ENCODE measurements around the gene CD84. TPM values are rescaled to one million over a fixed set of nuclear protein-coding genes. Genes with fewer than 3 reads are reported as not detected.

CD84 gene
- total RNA-seq, 6 experiments from 2014 or later: 2.4 to 11.1 (median 3.4) TPM

GRCh38 chr1:160552425-160552824 lies 26.9 kb downstream of the CD84 start:
- Histone ChIP-seq H3K9me3 (no peaks in the 10 kb centered on the region), H3K4me3 (no peak overlapping the region), H3K27ac (no peak overlapping the region), H3K36me3 (no peaks in the 10 kb centered on the region), H3K27me3 (no peaks in the 10 kb centered on the region), H3K4me1 (no peaks in the 10 kb centered on the region)
- TF ChIP-seq CTCF (IDR thresholded peaks at IDR 0.05) (no peak), POLR2A (IDR thresholded peaks at IDR 0.05) (no peak)
- no peak for ATAC-seq
- WGBS (ENCODE audit: insufficient coverage, low coverage, low lambda C conversion rate, missing lambda C conversion rate): 68% methylated on average over 2 of the region's 2 CpGs
- intact Hi-C loops (cut with DNase I): no loop called here
- no peak for DNase-seq

GRCh38 chr1:160550572-160551034 lies 28.7 kb downstream of the CD84 start:
- DNase-seq (no peak), ATAC-seq (peak; percentile 18 to 42 (median 35))
- no peak overlapping the region for H3K27ac ChIP-seq
- no peaks in the 10 kb centered on the region for H3K9me3 ChIP-seq
- no peaks in the 10 kb centered on the region for H3K4me1 ChIP-seq
- no peaks in the 10 kb centered on the region for H3K27me3 ChIP-seq
- H3K36me3 ChIP-seq: no peaks in the 10 kb centered on the region
- TF ChIP-seq CTCF (IDR thresholded peaks at IDR 0.05) (peak in 1 of 4 donors; percentile 28), POLR2A (IDR thresholded peaks at IDR 0.05) (no peak)
- H3K4me3 ChIP-seq: no peak overlapping the region
- 40% methylated on average over 1 of the region's 6 CpGs for WGBS (ENCODE audit: insufficient coverage, low coverage, low lambda C conversion rate, missing lambda C conversion rate)
- intact Hi-C loops (cut with DNase I): no loop called here

- Histone ChIP-seq H3K4me1 (peaks cover 0 to 7% (median 3%) of the 10 kb centered on the region in 4 donors), H3K9me3 (no peaks in the 10 kb centered on the region), H3K4me3 (no peak overlapping the region), H3K27me3 (no peaks in the 10 kb centered on the region), H3K36me3 (no peaks in the 10 kb centered on the region), H3K27ac (no peak overlapping the region)
- intact Hi-C loops (cut with DNase I): no loop called here
- WGBS (ENCODE audit: insufficient coverage, low coverage, low lambda C conversion rate, missing lambda C conversion rate): 100% methylated on average over 3 of the region's 3 CpGs
- no peak for ATAC-seq
- TF ChIP-seq CTCF (IDR thresholded peaks at IDR 0.05): no peak
- no peak for TF ChIP-seq POLR2A (IDR thresholded peaks at IDR 0.05)
- no peak for DNase-seq
These were observed 29.7 kb downstream of the CD84 start for GRCh38 chr1:160549665-160550006.

GRCh38 chr1:160548960-160549664 lies 30.2 kb downstream of the CD84 start:
- Histone ChIP-seq H3K27ac (no peak overlapping the region), H3K4me3 (no peak overlapping the region), H3K36me3 (no peaks in the 10 kb centered on the region), H3K4me1 (peaks cover 0 to 11% (median 5%) of the 10 kb centered on the region in 4 donors), H3K27me3 (no peaks in the 10 kb centered on the region), H3K9me3 (no peaks in the 10 kb centered on the region)
- 70% methylated on average over 5 of the region's 5 CpGs for WGBS (ENCODE audit: insufficient coverage, low coverage, low lambda C conversion rate, missing lambda C conversion rate)
- no peak for TF ChIP-seq CTCF (IDR thresholded peaks at IDR 0.05)
- no peak for TF ChIP-seq POLR2A (IDR thresholded peaks at IDR 0.05)
- no peak for DNase-seq
- ATAC-seq: no peak
- intact Hi-C loops (cut with DNase I): no loop called here

Measured in right lobe of liver (tissue), 6 donors.